ENCODE data around the gene EPHB2. TPM values are rescaled to one million over a fixed set of nuclear protein-coding genes. Genes with fewer than 3 reads are reported as not detected.

The EPHB2 gene
- total RNA-seq, 1 donor from 2014 or later: not detected

DNA sequence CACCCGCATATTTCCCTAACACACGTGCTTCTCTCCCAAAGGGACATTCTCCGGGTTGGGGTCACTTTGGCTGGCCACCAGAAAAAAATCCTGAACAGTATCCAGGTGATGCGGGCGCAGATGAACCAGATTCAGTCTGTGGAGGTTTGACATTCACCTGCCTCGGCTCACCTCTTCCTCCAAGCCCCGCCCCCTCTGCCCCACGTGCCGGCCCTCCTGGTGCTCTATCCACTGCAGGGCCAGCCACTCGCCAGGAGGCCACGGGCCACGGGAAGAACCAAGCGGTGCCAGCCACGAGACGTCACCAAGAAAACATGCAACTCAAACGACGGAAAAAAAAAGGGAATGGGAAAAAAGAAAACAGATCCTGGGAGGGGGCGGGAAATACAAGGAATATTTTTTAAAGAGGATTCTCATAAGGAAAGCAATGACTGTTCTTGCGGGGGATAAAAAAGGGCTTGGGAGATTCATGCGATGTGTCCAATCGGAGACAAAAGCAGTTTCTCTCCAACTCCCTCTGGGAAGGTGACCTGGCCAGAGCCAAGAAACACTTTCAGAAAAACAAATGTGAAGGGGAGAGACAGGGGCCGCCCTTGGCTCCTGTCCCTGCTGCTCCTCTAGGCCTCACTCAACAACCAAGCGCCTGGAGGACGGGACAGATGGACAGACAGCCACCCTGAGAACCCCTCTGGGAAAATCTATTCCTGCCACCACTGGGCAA, 202.9 kb downstream of the EPHB2 start:
- H3K4me1 Mint-ChIP-seq: no peaks in the 10 kb centered on the region
- no peak overlapping the region for H3K27ac Mint-ChIP-seq
- H3K27me3 Mint-ChIP-seq: no peaks in the 10 kb centered on the region
- intact Hi-C loops (cut with micrococcal nuclease): no loop called here
- no peak for DNase-seq
- H3K36me3 Mint-ChIP-seq (ENCODE audit: low read depth): no peaks in the 10 kb centered on the region
- H3K4me3 Mint-ChIP-seq: no peak overlapping the region
- H3K9me3 Mint-ChIP-seq: no peaks in the 10 kb centered on the region

DNA sequence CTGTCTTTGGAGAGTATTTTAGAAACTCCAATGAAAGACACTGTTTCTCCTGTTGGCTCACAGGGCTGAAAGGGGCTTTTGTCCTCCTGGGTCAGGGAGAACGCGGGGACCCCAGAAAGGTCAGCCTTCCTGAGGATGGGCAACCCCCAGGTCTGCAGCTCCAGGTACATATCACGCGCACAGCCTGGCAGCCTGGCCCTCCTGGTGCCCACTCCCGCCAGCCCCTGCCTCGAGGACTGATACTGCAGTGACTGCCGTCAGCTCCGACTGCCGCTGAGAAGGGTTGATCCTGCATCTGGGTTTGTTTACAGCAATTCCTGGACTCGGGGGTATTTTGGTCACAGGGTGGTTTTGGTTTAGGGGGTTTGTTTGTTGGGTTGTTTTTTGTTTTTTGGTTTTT, 203.5 kb downstream of the EPHB2 start:
- no peak overlapping the region for H3K27ac Mint-ChIP-seq
- intact Hi-C loops (cut with micrococcal nuclease): no loop called here
- no peaks in the 10 kb centered on the region for H3K4me1 Mint-ChIP-seq
- H3K36me3 Mint-ChIP-seq (ENCODE audit: low read depth): no peaks in the 10 kb centered on the region
- no peaks in the 10 kb centered on the region for H3K27me3 Mint-ChIP-seq
- H3K9me3 Mint-ChIP-seq: no peaks in the 10 kb centered on the region
- no peak for DNase-seq
- no peak overlapping the region for H3K4me3 Mint-ChIP-seq

DNA sequence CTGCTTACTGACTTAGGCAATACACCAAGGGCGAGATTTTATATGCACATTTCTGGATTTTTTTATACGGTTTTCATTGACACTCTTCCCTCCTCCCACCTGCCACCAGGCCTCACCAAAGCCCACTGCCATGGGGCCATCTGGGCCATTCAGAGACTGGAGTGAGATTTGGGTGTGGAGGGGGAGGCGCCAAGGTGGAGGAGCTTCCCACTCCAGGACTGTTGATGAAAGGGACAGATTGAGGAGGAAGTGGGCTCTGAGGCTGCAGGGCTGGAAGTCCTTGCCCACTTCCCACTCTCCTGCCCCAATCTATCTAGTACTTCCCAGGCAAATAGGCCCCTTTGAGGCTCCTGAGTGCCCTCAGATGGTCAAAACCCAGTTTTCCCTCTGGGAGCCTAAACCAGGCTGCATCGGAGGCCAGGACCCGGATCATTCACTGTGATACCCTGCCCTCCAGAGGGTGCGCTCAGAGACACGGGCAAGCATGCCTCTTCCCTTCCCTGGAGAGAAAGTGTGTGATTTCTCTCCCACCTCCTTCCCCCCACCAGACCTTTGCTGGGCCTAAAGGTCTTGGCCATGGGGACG, 204.1 kb downstream of the EPHB2 start:
- DNase-seq: no peak
- intact Hi-C loops (cut with micrococcal nuclease): no loop called here
- Mint-ChIP-seq H3K27ac (no peak overlapping the region), H3K27me3 (no peaks in the 10 kb centered on the region), H3K36me3 (ENCODE audit: low read depth) (no peaks in the 10 kb centered on the region), H3K4me1 (no peaks in the 10 kb centered on the region), H3K4me3 (no peak overlapping the region), H3K9me3 (no peaks in the 10 kb centered on the region)

DNA sequence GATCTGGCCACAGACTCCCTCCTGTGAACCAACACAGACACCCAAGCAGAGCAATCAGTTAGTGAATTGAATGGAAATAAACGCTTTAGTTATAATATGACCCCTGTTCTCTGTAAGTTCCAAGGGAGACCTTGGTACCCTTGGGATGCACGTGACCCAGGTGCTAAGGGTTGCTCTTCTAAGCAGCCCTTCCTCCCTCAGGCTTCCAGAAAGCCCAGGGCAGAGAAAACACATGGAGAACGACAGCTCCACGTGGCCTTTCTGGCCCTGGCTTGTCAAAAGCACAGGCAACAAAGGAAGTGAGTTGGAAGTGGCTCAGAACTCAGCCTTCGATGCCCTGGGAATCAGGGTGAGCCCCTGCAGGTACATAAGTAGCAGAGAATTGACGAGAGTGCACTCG, 204.6 kb downstream of the EPHB2 start:
- intact Hi-C loops (cut with micrococcal nuclease): no loop called here
- Mint-ChIP-seq H3K4me3 (no peak overlapping the region), H3K27me3 (no peaks in the 10 kb centered on the region), H3K27ac (no peak overlapping the region), H3K9me3 (no peaks in the 10 kb centered on the region), H3K36me3 (ENCODE audit: low read depth) (no peaks in the 10 kb centered on the region), H3K4me1 (no peaks in the 10 kb centered on the region)
- DNase-seq: no peak

DNA sequence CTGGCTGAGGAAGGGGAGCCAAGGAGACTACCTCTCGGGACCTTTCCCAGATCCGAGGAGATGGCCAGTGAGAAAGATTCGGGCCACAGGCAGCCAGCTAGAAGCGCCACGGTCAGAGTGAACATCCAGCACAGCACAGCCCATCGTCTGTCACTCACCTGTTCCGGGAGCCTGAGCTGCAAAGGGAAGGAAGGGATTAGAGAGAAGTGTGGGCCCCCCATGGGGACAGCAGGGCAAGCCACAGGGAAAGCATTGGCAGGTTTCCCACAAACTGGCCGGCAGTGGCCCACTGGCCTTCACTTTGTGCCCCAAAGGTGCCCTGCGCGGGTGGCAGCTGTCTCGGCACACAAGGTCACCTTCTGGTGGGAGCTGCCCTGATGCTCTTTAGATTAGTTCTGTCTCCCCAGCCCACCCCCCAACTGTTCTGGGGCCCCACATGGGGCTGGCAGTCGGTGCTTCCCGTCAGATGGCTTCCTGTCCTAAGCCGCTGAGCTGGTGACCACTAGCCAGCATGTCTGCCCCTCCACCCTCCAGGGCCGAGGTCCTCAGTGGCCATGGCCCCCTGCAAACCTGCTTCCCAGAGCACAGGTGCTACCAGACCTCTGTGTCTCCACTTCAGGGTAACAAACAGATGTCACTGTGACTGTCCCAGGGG, 205.3 kb downstream of the EPHB2 start:
- Mint-ChIP-seq H3K4me1 (no peaks in the 10 kb centered on the region), H3K9me3 (no peaks in the 10 kb centered on the region), H3K27me3 (no peaks in the 10 kb centered on the region)

DNA sequence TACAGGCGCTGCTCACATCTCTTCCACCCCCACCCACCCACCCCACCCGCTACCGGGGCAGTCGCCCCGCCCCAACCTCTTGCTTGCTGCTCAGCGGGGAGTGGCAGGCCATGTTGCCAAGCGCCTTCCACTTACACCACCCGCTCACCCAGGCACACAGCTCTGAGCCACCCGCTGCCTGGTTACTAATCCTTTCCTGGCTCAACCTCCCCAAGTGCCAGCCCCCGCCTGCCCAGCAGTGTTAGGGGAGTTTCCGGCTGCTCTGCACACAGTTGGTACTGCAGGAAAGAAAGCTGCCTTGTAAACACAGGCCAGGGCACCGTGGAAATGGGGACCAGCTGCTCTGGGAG, 205.8 kb downstream of the EPHB2 start:
- no peaks in the 10 kb centered on the region for H3K27me3 Mint-ChIP-seq
- no peak overlapping the region for H3K27ac Mint-ChIP-seq
- intact Hi-C loops (cut with micrococcal nuclease): no loop called here
- H3K4me1 Mint-ChIP-seq: no peaks in the 10 kb centered on the region
- no peak for DNase-seq
- no peaks in the 10 kb centered on the region for H3K9me3 Mint-ChIP-seq
- H3K4me3 Mint-ChIP-seq: no peak overlapping the region
- H3K36me3 Mint-ChIP-seq (ENCODE audit: low read depth): no peaks in the 10 kb centered on the region

More for the DNA sequence above, 205.3 kb downstream of the EPHB2 start:
- intact Hi-C loops (cut with micrococcal nuclease): no loop called here
- Mint-ChIP-seq H3K4me3 (no peak overlapping the region), H3K27ac (no peak overlapping the region), H3K36me3 (ENCODE audit: low read depth) (no peaks in the 10 kb centered on the region)
- no peak for DNase-seq

DNA sequence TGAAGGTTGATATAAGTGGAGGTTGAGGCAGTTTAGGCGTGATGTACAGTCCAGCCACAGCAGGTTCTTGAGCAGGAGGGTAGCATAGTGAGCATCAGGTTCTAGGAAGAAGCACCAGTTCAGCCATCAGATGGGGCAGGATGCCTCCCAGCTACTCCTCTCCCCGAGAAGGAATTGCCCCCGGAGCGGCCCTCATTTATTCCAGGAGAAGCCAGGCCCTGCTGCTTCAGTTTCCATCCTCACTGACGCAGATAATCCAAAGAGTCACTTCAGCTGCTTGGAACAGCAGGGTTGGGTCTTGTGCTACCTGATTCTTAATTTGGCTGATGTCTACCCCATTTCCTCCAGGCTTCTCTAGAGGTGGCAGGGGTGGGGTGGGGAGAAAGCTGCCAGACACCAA, 207.3 kb downstream of the EPHB2 start:
- no peaks in the 10 kb centered on the region for H3K27me3 Mint-ChIP-seq
- intact Hi-C loops (cut with micrococcal nuclease): no loop called here
- H3K27ac Mint-ChIP-seq: no peak overlapping the region
- H3K36me3 Mint-ChIP-seq (ENCODE audit: low read depth): no peaks in the 10 kb centered on the region
- H3K4me1 Mint-ChIP-seq: no peaks in the 10 kb centered on the region
- no peak for DNase-seq
- H3K4me3 Mint-ChIP-seq: no peak overlapping the region
- H3K9me3 Mint-ChIP-seq: no peaks in the 10 kb centered on the region

DNA sequence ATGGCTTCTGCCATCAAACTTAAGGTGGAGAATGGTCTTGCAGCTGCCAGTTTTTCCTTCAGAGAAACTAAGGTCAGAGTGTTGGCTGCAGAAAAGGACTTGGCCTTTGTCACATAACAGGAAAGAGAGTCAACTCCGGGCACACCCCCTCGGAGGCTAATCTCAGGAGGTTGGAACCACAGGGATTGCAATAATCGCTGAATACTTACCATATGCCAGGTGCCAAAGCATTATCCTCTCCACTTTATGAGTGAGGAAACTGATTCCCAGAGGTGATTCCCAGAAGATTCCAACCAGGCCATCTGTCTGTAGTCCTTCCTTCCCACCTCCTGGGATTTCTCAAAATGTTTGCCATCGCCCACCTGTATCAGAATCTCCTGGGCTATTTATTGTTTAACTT, 208.0 kb downstream of the EPHB2 start:
- DNase-seq: no peak
- H3K36me3 Mint-ChIP-seq (ENCODE audit: low read depth): no peaks in the 10 kb centered on the region
- no peaks in the 10 kb centered on the region for H3K27me3 Mint-ChIP-seq
- no peak overlapping the region for H3K27ac Mint-ChIP-seq
- no peak overlapping the region for H3K4me3 Mint-ChIP-seq
- intact Hi-C loops (cut with micrococcal nuclease): no loop called here
- H3K4me1 Mint-ChIP-seq: no peaks in the 10 kb centered on the region
- no peaks in the 10 kb centered on the region for H3K9me3 Mint-ChIP-seq

DNA sequence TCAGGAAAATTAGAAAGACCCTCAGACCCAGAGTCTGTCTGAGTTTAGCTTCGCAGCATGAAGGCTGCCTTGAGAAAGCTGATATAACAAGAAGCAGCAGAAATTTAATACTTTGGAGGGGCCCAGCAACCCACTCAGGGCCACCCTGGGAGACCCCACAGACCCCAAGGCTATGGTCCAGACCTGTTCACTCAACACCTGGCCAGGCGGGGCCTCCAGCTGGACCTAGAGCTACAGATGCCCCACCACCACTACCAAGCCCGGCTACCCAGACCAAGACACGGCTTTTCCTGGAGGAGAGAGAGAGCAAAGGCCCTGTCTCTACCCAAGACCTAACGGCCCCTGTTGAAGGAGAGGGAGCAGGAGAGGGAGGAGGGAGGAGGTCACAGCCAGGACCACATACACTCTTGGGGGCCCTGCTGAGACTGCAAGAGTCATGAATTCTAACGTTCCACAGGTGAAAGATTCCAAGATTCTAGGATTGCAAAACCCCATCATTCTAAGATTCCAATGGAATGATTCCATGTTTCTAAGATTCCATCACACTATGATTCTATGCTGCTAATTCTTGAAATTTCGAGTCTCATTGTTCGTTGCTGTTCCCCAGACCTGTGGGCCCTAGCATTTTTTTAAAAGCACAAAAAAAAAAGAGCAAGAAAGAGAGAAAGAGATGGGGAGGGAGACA, 208.8 kb downstream of the EPHB2 start:
- Mint-ChIP-seq H3K4me3 (no peak overlapping the region), H3K36me3 (ENCODE audit: low read depth) (no peaks in the 10 kb centered on the region), H3K4me1 (no peaks in the 10 kb centered on the region), H3K27me3 (no peaks in the 10 kb centered on the region), H3K27ac (no peak overlapping the region), H3K9me3 (no peaks in the 10 kb centered on the region)
- no peak for DNase-seq
- intact Hi-C loops (cut with micrococcal nuclease): no loop called here

DNA sequence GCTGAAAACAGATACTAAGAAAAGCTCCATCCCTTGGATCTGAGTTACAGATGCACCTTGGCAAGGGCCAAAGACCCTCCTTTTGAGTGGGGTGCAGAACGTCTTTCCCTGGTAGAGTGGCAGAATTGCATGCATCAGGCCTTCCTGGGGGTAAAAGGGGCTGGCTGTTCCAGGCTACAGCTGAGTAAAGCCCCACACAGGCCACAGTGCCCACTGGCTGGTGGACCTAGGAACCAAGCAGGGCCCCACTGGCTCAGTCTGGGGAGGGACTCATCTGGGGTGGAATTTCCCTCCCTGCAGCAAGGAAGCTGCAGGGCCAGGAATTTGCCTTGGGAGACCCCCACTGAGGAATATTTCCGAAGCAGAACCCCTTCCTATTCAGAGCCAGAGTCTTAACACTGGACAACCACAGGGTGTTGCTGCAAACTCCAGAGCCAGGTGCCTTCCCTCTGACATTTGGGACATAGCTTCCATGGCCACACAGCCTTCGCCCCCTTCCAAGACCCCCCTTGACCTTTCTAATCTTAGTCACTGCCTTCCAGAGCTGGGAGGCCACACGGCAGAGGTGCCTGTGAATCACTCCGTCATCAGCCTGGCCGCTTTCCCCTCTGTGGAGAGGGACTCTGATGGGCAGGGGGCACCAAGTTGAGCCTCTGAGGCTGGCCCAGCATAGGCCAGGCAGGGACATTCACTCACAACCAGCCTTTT, 209.5 kb downstream of the EPHB2 start:
- Mint-ChIP-seq H3K9me3 (no peaks in the 10 kb centered on the region), H3K27me3 (no peaks in the 10 kb centered on the region), H3K27ac (no peak overlapping the region), H3K36me3 (ENCODE audit: low read depth) (no peaks in the 10 kb centered on the region), H3K4me3 (no peak overlapping the region), H3K4me1 (no peaks in the 10 kb centered on the region)
- intact Hi-C loops (cut with micrococcal nuclease): no loop called here
- DNase-seq: no peak

DNA sequence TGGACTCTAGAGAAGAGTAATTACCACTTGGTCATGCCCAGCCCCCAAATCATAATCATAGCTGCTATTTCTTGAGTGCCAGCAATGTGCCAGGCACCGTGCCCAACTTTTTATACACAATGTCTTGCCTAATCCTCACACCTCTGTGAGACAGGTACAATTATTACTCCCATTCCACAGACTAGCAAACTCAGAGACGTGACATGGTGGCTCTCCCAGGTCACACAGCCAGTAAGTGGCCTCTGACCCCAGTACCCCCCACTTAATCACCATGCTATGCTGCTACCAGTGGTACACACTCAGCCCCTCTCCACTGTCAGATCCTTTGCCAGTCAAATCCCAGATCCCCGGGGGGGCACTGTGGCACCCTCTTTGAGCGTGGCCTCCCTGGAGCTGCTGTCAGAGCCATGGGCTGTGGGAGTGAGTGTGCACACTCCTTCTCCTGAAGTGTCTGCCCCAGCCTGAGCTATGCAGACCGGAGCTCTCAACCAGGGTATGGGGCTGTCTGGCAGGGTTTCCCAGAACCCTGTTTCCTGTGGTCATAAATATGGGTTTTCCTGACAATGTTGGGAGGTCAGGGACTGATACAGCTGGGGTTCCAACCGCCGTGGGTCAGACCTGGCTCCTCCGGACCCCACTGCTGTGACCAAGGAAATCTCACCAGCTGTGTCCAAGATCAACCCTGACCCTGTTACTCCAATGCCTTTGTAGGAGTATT, 210.3 kb downstream of the EPHB2 start:
- Mint-ChIP-seq H3K36me3 (ENCODE audit: low read depth) (no peaks in the 10 kb centered on the region), H3K27ac (no peak overlapping the region), H3K27me3 (no peaks in the 10 kb centered on the region), H3K4me1 (no peaks in the 10 kb centered on the region), H3K9me3 (no peaks in the 10 kb centered on the region), H3K4me3 (no peak overlapping the region)
- intact Hi-C loops (cut with micrococcal nuclease): no loop called here
- no peak for DNase-seq

DNA sequence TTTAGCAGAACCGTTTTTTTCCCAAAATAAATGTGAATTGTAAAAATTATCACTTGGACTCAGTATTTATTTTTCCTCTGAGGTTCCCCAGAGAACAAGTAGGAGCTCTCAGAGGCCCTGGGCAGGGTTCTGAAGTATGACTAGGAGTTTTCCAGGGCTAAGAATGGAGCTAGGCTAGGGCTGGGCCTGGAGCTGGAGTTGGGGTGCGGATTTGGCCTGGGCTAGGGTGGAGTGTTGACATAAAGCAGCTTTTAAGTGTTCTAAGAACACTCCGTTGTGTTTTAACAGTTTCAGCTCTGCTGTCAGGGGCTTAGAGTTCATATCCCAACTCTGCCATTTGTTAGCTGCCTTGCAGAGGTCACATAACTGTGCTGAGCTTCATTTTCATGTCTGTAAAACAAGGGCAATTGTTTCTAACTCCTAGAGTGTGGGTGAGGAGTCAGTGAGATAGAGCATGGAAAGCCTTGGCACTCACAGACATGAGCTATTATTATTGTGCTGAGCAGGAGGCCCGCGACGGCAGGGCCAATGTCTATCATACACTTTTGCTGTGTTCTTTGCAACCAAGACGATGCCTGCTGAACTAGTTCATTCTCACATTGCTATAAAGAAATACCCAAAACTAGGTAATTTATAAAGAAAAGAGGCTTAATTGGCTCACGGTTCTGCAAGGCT, 210.9 kb downstream of the EPHB2 start:
- Mint-ChIP-seq H3K4me1 (no peaks in the 10 kb centered on the region), H3K9me3 (no peaks in the 10 kb centered on the region), H3K4me3 (no peak overlapping the region), H3K27me3 (no peaks in the 10 kb centered on the region), H3K36me3 (ENCODE audit: low read depth) (no peaks in the 10 kb centered on the region), H3K27ac (no peak overlapping the region)
- intact Hi-C loops (cut with micrococcal nuclease): no loop called here
- DNase-seq: no peak

DNA sequence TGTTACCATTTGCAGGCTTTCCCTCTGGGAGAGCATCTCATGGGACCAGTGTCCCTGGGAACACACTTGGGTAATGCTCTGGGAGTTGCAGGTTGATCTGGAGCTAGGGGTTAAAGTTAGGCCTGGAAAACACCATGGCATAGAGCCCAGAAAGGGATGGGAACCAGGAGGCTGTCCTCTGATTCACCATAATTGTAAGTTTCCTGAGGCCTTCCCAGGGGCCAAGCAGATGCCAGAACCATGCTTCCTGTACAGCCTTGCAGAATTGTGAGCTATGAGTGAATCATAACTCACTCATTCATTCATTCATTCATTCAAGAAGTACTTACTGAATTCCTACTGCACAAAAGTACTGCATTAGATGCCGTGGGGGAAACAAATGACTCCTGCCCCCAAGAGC, 212.0 kb downstream of the EPHB2 start:
- no peak overlapping the region for H3K27ac Mint-ChIP-seq
- H3K9me3 Mint-ChIP-seq: no peaks in the 10 kb centered on the region
- DNase-seq: no peak
- no peaks in the 10 kb centered on the region for H3K27me3 Mint-ChIP-seq
- intact Hi-C loops (cut with micrococcal nuclease): no loop called here
- no peak overlapping the region for H3K4me3 Mint-ChIP-seq
- no peaks in the 10 kb centered on the region for H3K4me1 Mint-ChIP-seq
- no peaks in the 10 kb centered on the region for H3K36me3 Mint-ChIP-seq (ENCODE audit: low read depth)
